G401 (cell line): Measurements from ENCODE around the gene SMC3. TPM values are rescaled to one million over a fixed set of nuclear protein-coding genes. Genes with fewer than 3 reads are reported as not detected.
"Not testable (repeated sequence)": the region's sequence is repeated elsewhere in the genome, so short reads cannot be mapped to it uniquely, and the experiment has no call there.

Experiments used
- DNase-seq: peaks from one replicate; pipeline ENCODE4 v3.0.0-alpha.2; 2015; ENCODE audit warnings: low spot score
- in situ Hi-C: cut with HindIII; loops from 2 replicates; pipeline ENCODE4 v1.10.0; 2016; ENCODE audit warnings: low sequenced_read_pairs, mixed read lengths
- total RNA-seq: library from RNA; depleted of rRNA; stranded (reverse); fragments of >200 nt; shearing (Covaris generic); gene quantifications from 2 replicates; pipeline ENCODE4 v1.2.3, GENCODE V29; 2014

The SMC3 gene
- total RNA-seq, 1 experiment from 2014 or later: 57.7 TPM

DNA sequence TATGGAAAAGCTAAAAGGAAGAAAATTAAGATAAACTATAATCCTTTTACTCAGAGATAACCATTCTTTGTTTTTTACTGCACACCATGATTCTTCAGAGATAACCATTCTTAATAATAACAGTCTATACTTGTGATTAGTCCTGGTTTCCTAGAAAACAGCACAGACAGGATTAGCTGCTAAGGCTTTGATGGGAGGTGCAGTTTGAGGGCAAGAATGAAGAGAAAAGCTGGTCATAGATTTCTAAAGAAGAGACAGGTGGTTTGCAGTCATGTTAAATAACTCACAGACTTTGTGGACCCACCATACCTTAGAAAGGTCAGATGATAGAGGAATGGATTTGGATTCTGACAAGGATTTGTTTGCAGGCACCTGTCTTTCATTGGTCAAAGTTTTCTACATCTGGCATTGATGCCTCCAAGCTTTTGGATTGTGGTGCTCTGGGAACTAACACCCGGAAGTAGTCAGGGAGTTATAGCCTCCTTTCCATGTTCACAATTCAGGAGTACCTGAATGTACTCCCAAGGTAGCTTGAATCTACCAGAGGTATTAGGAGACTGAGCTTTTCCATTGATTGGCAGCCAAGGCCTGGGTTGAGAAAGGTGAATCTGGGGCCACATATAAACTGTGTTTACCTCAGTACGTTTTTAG, 3.7 kb downstream of the SMC3 start:
- no peak for DNase-seq
- in situ Hi-C loops: no loop called here

DNA sequence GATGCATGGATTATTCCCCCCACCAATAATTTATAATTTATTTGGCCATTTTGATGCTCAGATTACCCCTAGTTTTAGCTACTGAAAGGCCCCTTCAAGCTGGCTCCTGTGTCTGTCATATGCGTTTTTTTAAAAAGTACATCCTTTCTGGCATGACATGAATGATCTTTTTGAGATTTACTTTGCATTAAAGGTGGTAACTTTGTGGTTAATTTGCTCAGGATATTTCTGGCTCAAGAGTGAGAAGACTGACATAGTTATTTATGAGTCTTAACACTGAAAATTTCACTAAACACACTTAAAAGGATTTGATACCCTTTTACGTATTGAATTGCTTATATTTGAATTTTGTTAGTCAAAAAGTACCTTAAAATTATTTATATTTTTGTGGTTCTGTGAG, 5.4 kb downstream of the SMC3 start:
- no peak for DNase-seq
- in situ Hi-C loops: no loop called here

DNA sequence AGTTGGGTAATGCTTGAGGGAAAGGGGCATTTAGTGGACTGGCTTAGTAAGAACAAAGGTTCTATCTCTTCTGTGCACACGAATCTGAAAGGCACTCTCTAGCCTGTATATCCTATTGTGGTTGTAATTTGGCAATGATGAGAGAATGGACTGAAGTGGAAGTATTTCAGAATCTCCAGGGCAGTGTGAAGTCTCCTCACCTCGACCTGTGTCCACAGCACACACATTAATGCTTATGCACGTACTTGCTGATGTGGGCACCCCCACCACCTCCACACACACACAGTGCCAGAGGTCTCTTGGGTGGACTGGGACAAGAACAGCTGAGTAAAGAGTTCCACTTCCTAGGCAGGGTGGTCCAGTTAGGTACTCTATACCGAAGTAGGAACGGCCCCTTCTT, 6.9 kb downstream of the SMC3 start:
- in situ Hi-C loops: no loop called here
- DNase-seq: no peak

DNA sequence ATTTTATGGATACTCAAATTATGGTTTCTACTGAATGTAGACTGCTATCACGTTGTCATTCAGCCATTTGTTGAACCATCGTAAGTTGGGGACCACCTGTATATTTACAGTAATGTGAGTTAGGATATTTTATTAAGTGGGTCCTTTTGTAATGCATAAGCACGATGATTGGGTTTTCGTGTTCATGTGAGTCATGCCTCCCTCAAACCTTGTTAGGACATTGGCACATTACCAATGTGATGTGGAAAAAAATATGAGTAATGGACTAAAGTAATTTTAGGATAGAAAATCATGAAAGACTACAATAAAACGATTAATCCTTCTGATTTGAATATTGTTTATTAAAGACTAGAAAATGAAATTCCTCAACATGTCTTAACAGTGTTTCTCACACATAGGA, 8.7 kb downstream of the SMC3 start:
- in situ Hi-C loops: no loop called here
- no peak for DNase-seq

DNA sequence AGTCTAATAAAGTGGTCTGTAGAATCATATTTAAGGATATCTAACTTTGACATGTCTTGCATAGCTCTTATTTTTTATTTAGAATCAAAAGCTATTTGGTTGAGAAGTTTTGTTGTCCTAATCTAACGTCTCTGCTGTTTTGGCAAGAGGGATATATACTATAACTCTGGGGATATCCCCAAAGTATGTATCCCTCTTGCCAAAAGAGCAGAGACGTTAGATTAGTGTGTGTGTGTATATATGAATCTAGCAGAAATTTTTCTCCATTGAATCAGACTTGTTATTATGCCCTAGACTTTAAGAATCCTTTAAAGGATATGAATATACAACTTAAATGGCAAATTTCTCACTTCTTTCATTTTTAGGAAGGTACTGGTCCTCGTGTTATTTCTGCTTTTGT, 9.6 kb downstream of the SMC3 start:
- in situ Hi-C loops: no loop called here
- DNase-seq: no peak

DNA sequence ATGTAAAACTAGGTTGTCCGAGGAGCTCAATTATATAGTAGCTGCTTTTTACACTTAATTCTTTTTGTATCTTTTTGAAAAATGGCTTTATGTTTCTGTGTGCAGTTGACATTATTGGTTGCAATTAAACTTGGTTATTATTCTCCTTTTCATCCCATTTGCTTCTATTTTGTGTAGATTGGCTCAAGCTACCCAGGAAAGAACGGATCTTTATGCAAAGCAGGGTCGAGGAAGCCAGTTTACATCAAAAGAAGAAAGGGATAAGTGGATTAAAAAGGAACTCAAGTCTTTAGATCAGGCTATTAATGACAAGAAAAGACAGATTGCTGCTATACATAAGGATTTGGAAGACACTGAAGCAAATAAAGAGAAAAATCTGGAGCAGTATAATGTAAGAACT, 16.5 kb downstream of the SMC3 start:
- in situ Hi-C loops: no loop called here
- no peak for DNase-seq

DNA sequence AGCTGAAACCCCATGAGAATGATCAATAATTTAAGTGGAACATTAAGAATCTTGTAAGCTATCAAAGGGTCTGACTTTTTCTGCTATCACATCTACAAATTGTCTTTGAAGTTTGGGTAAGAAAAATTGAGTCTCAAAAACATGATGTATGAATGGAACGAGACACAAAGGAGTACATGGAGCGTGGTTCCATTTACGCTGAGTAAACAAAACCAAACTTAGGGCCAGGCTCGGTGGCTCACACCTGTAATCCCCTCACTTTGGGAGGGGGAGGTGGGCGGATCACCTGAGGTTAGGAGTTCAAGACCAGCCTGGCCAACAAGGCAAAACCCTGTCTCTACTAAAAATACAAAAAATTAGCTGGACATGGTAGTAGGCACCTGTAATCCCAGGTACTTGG, 24.3 kb downstream of the SMC3 start:
- in situ Hi-C loops: no loop called here
- no peak for DNase-seq

DNA sequence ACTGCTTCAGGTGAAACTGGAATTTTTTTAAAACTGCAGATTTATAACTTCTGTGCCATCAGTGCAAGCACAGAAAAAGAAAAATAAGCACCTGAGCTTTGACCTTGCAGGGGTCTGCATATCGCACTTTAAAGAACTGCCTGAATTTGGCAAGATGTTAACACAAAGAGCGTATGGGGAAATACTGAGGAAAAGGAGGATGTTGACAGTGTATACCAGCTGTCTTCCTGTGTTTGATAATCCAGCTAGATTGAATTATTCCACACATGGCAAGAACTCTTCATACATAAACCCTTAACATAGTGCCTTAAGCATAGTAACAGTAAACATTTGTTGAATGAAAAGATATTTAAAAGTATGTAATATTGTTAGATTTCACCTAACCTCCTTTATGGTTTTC, 30.0 kb downstream of the SMC3 start:
- in situ Hi-C loops: no loop called here
- DNase-seq: no peak

DNA sequence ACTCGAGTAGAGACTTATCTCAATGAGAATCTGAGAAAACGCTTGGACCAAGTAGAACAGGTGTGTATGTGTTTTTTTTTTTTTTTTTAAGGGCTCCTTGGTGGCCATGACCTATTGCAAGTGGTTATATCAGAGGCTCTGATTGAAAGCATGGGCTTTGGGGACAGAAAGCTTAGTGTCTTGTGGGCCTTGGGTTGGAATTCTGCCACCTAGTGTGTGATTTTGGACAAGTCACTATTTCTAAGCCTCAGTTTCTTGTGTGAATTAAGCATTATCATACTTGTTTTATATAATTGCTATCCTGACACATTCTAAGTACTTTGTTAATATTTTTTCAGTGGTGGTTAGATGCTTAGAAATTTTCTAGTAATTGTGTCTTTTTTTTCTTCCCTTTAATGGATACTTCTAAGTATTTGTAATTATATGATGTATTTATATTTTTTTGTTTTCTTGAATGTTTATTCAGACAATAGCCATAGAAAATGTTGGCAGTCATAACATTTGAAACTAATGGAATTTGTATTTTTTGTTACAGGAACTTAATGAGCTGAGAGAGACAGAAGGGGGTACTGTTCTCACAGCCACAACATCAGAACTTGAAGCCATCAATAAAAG, 33.1 kb downstream of the SMC3 start:
- in situ Hi-C loops: no loop called here
- peak; percentile 72 for DNase-seq

DNA sequence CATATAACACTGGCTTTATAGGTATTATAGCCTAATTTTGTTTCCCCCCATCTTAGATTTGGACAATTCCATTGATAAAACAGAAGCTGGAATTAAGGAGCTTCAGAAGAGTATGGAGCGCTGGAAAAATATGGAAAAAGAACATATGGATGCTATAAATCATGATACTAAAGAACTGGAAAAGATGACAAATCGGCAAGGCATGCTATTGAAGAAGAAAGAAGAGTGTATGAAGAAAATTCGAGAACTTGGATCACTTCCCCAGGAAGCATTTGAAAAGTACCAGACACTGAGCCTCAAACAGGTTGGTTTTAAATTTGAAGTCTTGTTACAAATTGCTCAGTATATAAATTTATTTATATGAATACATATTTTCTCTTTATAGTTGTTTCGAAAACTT, 34.1 kb downstream of the SMC3 start:
- in situ Hi-C loops: no loop called here
- no peak for DNase-seq

DNA sequence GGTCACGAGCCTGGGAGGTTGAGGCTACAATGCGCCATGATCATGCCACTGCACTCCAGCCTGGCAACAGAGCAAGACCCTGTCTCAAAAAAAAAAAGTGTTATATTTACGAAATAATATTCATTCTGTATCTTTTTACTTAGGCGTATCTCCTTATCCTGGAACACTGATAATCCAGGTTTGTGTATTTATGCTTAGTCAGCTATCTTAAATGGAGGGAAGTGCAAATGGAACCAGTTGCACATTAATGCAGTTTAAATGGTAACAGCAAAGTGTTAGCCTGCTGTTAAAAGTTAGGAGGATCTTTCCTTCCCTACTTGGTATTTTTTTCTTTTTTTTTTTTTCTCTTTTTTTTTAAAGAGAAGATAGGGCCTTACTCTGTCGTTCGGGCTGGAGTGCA, 40.6 kb downstream of the SMC3 start:
- in situ Hi-C loops: no loop called here
- no peak for DNase-seq

DNA sequence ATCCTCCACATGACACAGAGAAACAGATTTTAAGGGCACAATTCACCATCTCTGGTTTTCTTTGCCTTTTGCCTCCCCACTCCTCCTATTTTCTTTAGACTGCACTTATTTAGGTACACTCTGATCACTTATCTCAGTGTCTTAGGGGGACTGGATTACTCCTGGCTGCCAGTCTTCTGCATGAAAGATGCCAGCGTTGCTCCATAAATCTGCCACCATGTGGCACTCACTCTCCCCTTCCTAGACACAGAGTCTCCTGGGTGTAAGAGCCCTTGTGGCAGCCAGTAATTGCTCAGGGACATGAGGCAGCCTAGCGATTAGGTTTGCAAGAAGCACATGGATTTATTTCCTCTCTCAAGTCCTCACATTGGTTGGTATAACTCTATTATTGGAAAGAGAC, 42.1 kb downstream of the SMC3 start:
- in situ Hi-C loops: no loop called here
- peak; percentile 18 for DNase-seq

DNA sequence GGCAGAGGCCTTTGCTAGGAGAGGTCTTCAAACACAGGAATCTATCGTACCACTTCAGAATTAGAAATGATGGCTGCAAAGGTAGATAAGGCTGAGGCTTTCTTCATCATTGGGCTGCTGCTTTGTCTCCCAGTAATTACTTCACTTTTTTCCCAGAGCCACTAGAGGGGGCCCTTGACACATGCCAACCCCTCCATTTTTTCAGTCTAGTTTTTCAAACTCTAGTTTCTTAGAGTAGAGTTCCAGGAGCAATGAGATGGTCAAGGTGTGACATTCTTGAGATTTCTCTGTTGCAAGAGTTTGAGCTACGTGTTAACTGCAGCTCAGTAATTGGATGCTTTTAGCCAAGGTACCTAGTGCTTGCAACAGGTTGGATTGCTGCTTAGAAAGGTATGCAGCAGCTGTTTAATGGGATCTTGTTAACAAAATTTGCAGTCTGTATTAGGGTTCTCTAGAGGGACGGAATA, 42.8 kb downstream of the SMC3 start:
- peak; percentile 75 for DNase-seq
- in situ Hi-C loops: no loop called here

DNA sequence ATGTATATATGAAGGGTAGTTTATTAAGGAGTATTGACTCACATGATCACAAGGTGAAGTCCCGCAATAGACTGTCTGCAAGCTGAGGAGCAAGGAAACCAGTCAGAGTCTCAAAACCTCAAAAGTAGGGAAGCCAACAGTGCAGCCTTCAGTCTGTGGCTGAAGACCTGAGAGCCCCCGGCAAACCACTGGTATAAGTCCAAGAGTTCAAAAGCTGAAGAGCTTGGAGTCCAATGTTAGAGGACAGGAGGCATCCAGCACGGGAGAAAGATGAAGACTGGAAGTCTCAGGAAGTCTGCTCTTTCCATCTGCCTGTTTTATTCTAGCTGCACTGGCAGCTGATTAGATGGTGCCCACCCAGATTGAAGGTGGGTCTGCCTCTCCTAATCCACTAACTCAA, 43.3 kb downstream of the SMC3 start:
- DNase-seq, in situ Hi-C loops: not testable (repeated sequence)

DNA sequence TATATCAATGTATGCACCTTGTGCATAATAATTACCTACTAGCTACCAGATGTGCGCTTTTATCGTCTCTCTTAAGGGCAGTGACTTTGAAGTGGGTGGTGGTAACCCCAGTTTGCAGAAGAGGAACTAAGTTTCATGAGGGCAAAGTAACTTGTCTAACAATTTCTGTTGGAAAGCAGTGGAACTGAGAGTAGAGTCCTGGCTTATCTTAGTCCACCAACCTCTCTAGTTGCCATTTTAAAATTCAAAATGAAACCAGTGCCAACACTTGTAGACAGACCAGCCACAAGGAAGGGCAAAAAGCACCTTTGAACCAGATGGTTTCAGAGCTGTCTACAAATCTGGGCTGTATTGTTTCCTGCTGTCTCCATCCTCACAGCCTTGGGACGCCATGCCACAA, 44.6 kb downstream of the SMC3 start:
- in situ Hi-C loops: no loop called here

DNA sequence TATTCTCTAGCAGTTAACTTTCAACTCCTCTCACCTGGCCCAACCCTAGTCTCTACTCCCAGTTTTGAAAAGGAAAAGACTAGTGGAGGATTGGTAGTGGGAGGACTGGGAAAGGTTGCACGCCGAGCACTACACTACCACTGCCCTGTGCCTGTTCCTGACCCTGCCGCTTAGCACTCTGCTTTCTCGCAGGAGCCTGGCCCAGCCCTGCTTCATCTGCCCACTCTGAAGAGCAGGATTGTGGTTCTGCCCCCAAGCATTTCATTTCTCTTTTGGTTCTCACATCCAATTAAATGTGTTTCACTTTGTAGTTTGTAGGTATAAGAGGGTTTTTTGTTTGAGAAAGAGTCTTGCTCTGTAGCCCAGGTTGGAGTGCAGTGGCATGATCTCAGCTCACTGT, 45.1 kb downstream of the SMC3 start:
- in situ Hi-C loops: no loop called here
- DNase-seq: no peak

More for the DNA sequence above, 44.6 kb downstream of the SMC3 start:
- no peak for DNase-seq

DNA sequence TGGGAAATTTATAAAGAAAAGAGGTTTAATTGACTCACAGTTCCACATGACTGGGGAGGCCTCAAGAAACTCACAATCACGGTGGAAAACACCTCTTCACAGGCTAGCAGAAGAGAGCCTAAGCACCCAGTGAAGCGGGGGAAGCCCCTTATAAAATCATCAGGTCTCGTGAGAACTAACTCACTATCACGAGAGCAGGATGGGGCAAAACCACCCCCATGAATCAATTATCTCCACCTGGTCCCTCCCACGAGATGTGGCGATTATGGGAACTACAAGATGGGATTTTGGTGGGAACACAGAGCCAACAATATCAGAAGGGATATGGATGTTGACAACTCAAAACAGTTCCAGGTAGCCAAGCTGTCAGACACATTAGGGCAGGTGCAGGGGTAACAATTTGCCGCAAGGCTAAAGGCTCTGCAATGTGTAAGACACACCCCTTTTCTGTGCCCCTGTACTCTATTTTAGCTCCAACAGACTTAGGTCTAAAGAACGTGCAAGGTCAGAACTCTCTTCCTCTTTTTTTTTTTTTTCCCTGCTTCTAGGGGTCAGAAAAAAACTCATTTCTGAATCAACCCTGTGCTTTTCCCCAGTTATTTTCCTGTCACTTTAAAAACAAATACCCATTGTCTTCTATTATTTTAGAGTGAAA, 46.0 kb downstream of the SMC3 start:
- DNase-seq: no peak
- in situ Hi-C loops: no loop called here

DNA sequence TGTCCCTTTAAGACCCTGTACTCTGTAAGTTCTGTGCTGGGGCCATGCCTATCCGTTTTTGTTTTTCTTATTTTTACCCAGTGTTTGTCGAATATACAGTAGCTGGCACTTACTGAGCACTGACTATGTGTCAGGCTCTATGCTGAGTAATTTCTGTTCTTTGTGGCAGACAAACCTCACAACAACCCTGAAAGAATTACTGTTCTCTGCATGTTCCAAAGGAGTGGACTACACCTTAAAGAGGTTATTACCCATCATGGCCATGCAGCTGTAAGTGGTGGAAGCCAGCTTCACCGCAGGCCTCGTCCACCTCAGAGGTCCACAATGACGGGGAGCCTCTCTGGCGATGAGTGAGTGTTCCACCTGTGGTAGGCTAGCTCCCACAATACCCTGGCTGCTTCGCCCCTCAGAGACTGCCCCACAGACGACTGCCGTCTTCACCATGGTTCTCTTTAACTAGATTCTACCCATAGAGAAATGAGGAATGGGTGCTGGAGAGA, 46.6 kb downstream of the SMC3 start:
- in situ Hi-C loops: no loop called here

DNA sequence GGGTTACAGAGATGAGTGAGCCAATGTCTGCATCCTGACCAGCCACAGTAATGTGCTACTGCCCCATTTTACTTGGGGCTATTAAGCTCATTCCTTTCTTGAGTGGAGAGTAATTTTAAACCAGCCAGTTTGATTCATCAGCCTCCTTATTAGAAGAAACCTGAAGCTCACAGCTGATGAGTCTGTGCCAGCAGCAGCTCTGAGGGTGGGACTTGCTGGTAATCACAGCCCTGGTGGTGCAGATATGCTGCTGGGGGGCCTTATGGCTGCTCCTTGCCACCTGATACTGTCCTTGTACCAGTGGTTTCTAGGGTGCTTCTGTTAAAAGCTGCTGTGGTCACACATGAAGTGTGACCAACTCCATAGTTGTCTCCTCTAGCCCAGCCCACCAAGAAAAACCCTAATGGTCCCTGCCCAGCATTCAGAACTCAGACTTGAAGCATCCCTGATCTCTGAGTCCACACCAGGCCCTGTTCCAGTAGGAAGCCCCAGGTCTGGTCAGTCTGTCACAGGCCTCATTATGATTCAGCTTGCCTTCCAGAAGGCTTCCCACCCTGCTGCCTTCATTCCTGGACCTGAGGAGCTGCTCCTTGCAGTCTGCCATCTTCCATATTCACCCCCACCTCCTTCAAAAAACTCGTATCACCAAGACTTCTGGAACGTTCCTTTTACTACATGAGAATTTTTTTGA, 47.7 kb downstream of the SMC3 start:
- in situ Hi-C loops: no loop called here
- no peak for DNase-seq

More for the DNA sequence above, 46.6 kb downstream of the SMC3 start:
- no peak for DNase-seq

DNA sequence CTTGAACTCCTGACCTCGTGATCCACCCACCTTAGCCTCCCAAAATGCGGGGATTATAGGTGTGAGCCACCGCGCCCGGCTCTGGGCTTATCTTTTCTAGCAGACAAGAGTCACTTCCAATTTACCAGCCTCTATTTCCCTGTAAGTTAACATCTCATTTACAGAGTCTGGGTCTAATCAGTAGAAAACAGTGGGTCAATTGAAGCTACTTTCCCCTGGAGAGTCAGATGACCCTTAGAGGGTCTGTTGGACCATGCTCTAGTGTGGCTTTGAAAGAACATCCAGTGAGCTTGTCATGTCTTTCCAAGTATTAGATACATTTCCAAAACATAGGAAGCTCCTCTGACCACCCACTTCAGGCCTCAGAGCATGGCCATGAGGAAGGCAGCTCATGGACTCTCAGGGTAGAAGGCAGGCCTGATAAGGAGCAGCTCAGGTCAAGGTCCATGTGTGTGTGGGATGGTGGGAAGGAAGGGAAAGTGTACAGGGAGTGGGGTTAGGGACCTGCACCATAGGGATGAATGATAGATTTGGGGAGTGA, 49.1 kb downstream of the SMC3 start:
- in situ Hi-C loops: no loop called here

More for the DNA sequence above, 49.1 kb downstream of the SMC3 start:
- no peak for DNase-seq
